ENCODE measurements around the gene GRM8.

Gene GRM8

DNA sequence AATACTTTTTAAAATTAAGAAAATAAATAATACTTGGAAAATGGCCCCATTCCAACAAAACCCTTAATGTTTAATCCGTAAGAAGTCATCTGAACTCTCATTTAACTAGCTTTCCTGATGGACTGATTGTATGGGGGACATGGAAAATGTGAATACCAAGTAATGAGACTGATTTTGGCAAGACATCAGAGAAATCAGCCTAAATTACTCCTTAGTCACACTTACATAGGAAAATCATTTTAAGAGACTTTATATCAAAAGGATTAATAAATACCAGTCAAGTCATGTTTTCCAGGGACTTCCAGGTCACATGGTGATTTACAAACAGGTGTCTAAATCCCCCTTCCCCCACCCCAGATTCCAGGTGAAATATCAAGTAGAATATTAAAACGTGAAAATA lies 58.2 kb downstream of the GRM8 start:
- POLR2A ChIA-PET: no interaction called here
- CTCF ChIA-PET: no interaction called here
- no peak for DNase-seq (ENCODE audit: extremely low spot score)
- TF ChIP-seq LEF1 (IDR thresholded peaks at IDR 0.05; ENCODE audit: borderline replicate concordance) (no peak), TARDBP (IDR thresholded peaks at IDR 0.05) (no peak), L3MBTL2 (conservative IDR thresholded peaks at IDR 0.05) (no peak), BHLHE40 (IDR thresholded peaks at IDR 0.05; ENCODE audit: borderline replicate concordance) (no peak), SP1 (IDR thresholded peaks at IDR 0.05) (no peak), FOXM1 (IDR thresholded peaks at IDR 0.05; ENCODE audit: borderline replicate concordance) (no peak), SUZ12 (IDR thresholded peaks at IDR 0.05) (no peak), FOXA1 (IDR thresholded peaks at IDR 0.05) (no peak), ZNF384 (IDR thresholded peaks at IDR 0.05) (no peak), FOXK2 (IDR thresholded peaks at IDR 0.05) (no peak), NFRKB (IDR thresholded peaks at IDR 0.05) (no peak), ARNT (IDR thresholded peaks at IDR 0.05) (no peak), HDGF (IDR thresholded peaks at IDR 0.05; ENCODE audit: borderline replicate concordance) (no peak)
- TF ChIP-seq, protein P1, sequence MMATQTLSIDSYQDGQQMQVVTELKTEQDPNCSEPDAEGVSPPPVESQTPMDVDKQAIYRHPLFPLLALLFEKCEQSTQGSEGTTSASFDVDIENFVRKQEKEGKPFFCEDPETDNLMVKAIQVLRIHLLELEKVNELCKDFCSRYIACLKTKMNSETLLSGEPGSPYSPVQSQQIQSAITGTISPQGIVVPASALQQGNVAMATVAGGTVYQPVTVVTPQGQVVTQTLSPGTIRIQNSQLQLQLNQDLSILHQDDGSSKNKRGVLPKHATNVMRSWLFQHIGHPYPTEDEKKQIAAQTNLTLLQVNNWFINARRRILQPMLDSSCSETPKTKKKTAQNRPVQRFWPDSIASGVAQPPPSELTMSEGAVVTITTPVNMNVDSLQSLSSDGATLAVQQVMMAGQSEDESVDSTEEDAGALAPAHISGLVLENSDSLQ (IDR thresholded peaks at IDR 0.05): no peak

DNA sequence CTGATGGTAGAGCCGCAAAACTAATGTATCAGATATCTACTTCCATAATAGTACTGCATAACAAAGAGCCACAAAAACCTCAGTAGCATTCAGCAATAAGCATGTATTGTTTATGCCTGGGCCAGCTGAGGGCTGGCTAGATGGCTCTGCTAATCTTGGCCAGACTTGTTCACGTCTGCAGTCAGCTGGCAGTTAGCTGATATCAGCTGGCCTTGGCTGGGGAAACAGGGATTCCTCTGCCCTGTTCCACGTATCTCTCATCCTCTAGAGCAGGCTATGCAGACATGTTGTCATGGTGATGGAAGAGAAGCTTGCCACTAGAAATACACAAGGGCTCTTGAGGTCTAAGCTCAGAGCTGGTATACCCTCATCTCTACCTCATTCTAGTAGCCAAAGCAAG lies 62.9 kb downstream of the GRM8 start:
- TF ChIP-seq, protein P1 (IDR thresholded peaks at IDR 0.05): no peak
- no peak for TF ChIP-seq LEF1 (IDR thresholded peaks at IDR 0.05; ENCODE audit: borderline replicate concordance)
- no peak for TF ChIP-seq FOXK2 (IDR thresholded peaks at IDR 0.05)
- TF ChIP-seq ELF4 (IDR thresholded peaks at IDR 0.05): no peak
- no peak for TF ChIP-seq CTBP1 (IDR thresholded peaks at IDR 0.05; ENCODE audit: borderline replicate concordance)
- TF ChIP-seq FOXM1 (IDR thresholded peaks at IDR 0.05; ENCODE audit: borderline replicate concordance): no peak
- no peak for TF ChIP-seq NFRKB (IDR thresholded peaks at IDR 0.05)
- no peak for TF ChIP-seq HDGF (IDR thresholded peaks at IDR 0.05; ENCODE audit: borderline replicate concordance)
- TF ChIP-seq TARDBP (IDR thresholded peaks at IDR 0.05): no peak
- TF ChIP-seq SP1 (IDR thresholded peaks at IDR 0.05): no peak
- TF ChIP-seq L3MBTL2 (conservative IDR thresholded peaks at IDR 0.05): no peak
- no peak for TF ChIP-seq FOXA1 (IDR thresholded peaks at IDR 0.05)
- no peak for TF ChIP-seq BHLHE40 (IDR thresholded peaks at IDR 0.05; ENCODE audit: borderline replicate concordance)
- no peak for TF ChIP-seq ZNF384 (IDR thresholded peaks at IDR 0.05)
- no peak for TF ChIP-seq ARNT (IDR thresholded peaks at IDR 0.05)
- TF ChIP-seq SUZ12 (IDR thresholded peaks at IDR 0.05): no peak
- CTCF ChIA-PET: interaction anchor here (0.6 kb wide), 1 partner anchor 317 kb away, joined by 3 read pairs; no protein-coding TSS in a partner anchor
- POLR2A ChIA-PET: no interaction called here
- no peak for DNase-seq (ENCODE audit: extremely low spot score)

DNA sequence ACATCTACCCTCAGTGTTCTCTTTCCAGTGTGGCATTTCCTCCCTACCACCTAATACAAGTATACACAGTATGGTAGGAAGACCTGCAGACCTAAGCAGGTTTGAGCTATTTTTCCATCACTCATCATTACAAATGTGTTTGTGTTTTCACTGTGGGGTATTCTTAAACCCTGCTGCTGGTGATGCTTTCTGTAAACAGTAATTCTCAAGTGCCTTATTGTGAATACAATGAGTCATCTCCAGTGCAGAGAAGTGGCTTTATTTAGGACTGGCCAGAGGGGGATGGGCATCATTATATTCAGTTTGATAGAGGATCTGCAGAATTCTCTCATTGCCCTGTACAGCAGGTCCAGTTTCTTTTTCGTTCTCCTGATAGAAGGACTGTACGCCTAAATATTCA lies 63.7 kb downstream of the GRM8 start:
- ChIA-PET POLR2A (no interaction called here), CTCF (interaction anchor here (0.6 kb wide), 1 partner anchor 318 kb away, joined by 3 read pairs; no protein-coding TSS in a partner anchor)
- no peak for DNase-seq (ENCODE audit: extremely low spot score)
- no peak for TF ChIP-seq L3MBTL2 (conservative IDR thresholded peaks at IDR 0.05)
- no peak for TF ChIP-seq FOXA1 (IDR thresholded peaks at IDR 0.05)
- no peak for TF ChIP-seq ZNF384 (IDR thresholded peaks at IDR 0.05)
- TF ChIP-seq, protein P1 (IDR thresholded peaks at IDR 0.05): no peak
- no peak for TF ChIP-seq TARDBP (IDR thresholded peaks at IDR 0.05)
- no peak for TF ChIP-seq FOXK2 (IDR thresholded peaks at IDR 0.05)
- no peak for TF ChIP-seq LEF1 (IDR thresholded peaks at IDR 0.05; ENCODE audit: borderline replicate concordance)
- no peak for TF ChIP-seq BHLHE40 (IDR thresholded peaks at IDR 0.05; ENCODE audit: borderline replicate concordance)
- no peak for TF ChIP-seq HDGF (IDR thresholded peaks at IDR 0.05; ENCODE audit: borderline replicate concordance)
- no peak for TF ChIP-seq FOXM1 (IDR thresholded peaks at IDR 0.05; ENCODE audit: borderline replicate concordance)
- TF ChIP-seq NFRKB (IDR thresholded peaks at IDR 0.05): no peak
- no peak for TF ChIP-seq ARNT (IDR thresholded peaks at IDR 0.05)

DNA sequence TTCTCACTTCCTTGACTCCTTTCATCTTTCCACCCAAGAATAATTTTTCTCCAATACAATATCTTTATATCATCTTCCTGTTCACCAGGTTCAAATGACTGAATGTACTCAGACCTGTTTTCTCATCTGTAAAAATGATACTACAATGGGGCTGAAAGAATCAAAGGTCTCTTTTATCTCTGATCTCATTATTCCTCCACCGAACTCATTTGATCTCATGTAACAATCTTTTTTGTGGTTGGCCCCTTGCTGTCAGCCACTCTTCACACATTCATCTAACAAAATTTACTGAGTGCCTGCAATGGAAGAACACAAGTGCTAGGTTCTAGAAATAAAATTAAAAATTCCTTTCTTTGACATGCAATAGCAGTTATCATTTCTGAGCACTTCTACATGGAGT lies 65.0 kb downstream of the GRM8 start:
- ChIA-PET POLR2A (no interaction called here), CTCF (no interaction called here)
- no peak for DNase-seq (ENCODE audit: extremely low spot score)
- TF ChIP-seq, protein P1 (IDR thresholded peaks at IDR 0.05): no peak
- no peak for TF ChIP-seq L3MBTL2 (conservative IDR thresholded peaks at IDR 0.05)
- TF ChIP-seq ELF4 (IDR thresholded peaks at IDR 0.05): no peak
- TF ChIP-seq ARNT (IDR thresholded peaks at IDR 0.05): no peak
- no peak for TF ChIP-seq SP1 (IDR thresholded peaks at IDR 0.05)
- no peak for TF ChIP-seq HDGF (IDR thresholded peaks at IDR 0.05; ENCODE audit: borderline replicate concordance)

DNA sequence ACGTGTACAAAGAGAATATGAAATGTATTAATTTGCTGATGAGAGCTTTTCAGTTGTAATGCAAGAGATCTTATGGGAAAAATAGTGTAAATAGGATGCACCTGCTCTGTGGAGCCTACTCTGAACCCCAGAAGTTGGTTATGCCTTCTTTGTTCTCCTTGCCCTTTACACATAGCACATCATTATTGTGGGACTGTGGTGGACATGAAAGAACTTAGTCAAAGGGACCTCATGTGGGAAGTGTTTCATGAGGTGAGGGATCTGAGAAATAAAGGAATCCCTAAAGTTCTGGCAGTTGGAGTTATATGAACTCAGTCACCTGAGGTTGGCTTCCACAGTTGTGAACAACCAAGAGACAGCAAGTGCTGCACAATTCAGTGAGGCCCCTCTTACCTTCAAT lies 66.1 kb downstream of the GRM8 start:
- ChIA-PET POLR2A (no interaction called here), CTCF (no interaction called here)
- no peak for DNase-seq (ENCODE audit: extremely low spot score)
- no peak for TF ChIP-seq FOXM1 (IDR thresholded peaks at IDR 0.05; ENCODE audit: borderline replicate concordance)
- TF ChIP-seq NFRKB (IDR thresholded peaks at IDR 0.05): no peak
- TF ChIP-seq SUZ12 (IDR thresholded peaks at IDR 0.05): no peak
- TF ChIP-seq ARNT (IDR thresholded peaks at IDR 0.05): no peak
- TF ChIP-seq TARDBP (IDR thresholded peaks at IDR 0.05): no peak
- no peak for TF ChIP-seq ZNF384 (IDR thresholded peaks at IDR 0.05)
- no peak for TF ChIP-seq HDGF (IDR thresholded peaks at IDR 0.05; ENCODE audit: borderline replicate concordance)
- TF ChIP-seq SP1 (IDR thresholded peaks at IDR 0.05): no peak
- TF ChIP-seq ELF4 (IDR thresholded peaks at IDR 0.05): no peak
- no peak for TF ChIP-seq LEF1 (IDR thresholded peaks at IDR 0.05; ENCODE audit: borderline replicate concordance)
- no peak for TF ChIP-seq FOXK2 (IDR thresholded peaks at IDR 0.05)
- TF ChIP-seq CTBP1 (IDR thresholded peaks at IDR 0.05; ENCODE audit: borderline replicate concordance): no peak
- TF ChIP-seq FOXA1 (IDR thresholded peaks at IDR 0.05): no peak
- no peak for TF ChIP-seq BHLHE40 (IDR thresholded peaks at IDR 0.05; ENCODE audit: borderline replicate concordance)
- no peak for TF ChIP-seq L3MBTL2 (conservative IDR thresholded peaks at IDR 0.05)
- TF ChIP-seq, protein P1 (IDR thresholded peaks at IDR 0.05): no peak

Measured in HEK293T (cell line).